HG03571 (cell line): ENCODE measurements around the gene THSD4.
A peak's percentile ranks its signal among the peaks of the same experiment; 100 is the strongest.

Experiments
- ATAC-seq: cut with Tn5 transposase; IDR thresholded peaks from one replicate; pipeline ENCODE4 v1.9.1; 2021; ENCODE audit not compliant: unreplicated experiment

Gene THSD4

DNA sequence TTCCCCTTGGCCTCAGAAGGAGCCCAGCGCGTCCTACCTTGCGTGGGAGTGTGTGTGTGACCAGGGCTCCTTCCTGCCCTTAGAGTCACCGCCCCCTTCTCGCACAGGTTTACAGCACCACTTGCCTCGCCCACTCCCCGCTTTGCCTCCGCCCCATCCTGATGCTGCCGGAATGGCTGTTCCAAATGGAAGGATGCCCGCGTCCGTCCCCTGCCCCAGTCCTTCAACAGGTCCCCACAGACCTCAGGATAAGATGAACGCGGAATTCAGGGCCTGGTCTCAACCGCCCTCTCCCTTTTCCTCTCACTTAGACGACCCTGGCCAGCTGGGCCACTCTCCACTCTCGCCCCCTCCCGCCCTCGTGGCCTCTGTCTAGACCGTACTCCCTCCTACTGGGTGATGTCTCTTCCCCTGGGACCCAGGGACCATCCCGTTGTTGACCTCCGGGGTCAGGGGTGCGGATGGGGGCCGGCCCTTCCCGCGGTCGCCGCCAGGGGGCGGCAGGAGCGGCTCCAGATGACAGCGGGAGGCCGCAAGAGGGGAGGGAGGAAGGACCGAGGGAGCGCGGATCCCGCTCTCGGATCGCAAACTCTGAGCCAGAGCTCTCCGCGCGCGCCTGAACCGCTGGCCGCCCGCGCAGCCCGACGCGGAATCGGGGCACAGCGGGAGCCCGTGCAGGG, at the start of gene THSD4:
Gene THSD4 (plus strand): TSS at position 585 of the 680 bp plus-strand sequence.
- peak; percentile 62 for ATAC-seq

- ATAC-seq = no peak
These were observed 48.3 kb upstream of the THSD4 start for GRCh38 chr15:71066983-71067382.

GRCh38 chr15:71069693-71070092, 45.6 kb upstream of the THSD4 start:
- no peak for ATAC-seq

- no peak for ATAC-seq
These were observed 43.7 kb upstream of the THSD4 start for GRCh38 chr15:71071529-71071928.

GRCh38 chr15:71072423-71072822, 42.8 kb upstream of the THSD4 start:
- no peak for ATAC-seq

DNA sequence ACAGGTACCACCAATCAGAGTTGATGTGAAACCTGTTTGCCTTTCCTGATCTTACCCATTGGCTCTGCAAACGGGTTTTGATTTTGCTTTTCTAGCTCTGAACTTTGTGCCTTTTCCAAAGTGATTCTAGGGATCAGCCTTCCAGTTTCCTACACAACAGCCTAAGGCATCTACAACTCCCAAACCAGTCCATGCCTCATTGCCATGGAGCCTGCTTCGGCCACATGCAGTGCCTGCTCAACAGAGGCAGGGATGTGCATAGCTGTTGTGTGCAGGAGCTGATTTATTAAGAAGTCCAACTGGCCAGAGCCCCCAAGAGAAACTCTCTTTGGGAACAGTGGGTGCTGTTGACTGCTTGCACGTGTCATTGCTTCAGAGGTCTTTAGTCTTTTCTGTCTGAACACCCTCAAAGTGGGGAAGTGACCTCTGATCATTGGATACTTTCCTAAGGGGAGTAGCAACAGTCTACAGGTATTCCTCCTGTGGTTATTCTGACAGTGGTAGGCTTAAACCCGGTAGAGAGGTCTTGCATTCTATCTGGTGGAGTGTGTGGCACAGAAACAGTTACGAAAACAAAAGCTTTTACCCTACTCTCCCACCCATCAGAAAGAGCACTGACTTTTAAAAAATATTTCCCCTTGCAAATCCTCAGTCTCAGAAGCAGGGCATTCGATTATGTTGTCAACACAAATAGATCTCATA, 36.6 kb upstream of the THSD4 start:
- no peak for ATAC-seq

DNA sequence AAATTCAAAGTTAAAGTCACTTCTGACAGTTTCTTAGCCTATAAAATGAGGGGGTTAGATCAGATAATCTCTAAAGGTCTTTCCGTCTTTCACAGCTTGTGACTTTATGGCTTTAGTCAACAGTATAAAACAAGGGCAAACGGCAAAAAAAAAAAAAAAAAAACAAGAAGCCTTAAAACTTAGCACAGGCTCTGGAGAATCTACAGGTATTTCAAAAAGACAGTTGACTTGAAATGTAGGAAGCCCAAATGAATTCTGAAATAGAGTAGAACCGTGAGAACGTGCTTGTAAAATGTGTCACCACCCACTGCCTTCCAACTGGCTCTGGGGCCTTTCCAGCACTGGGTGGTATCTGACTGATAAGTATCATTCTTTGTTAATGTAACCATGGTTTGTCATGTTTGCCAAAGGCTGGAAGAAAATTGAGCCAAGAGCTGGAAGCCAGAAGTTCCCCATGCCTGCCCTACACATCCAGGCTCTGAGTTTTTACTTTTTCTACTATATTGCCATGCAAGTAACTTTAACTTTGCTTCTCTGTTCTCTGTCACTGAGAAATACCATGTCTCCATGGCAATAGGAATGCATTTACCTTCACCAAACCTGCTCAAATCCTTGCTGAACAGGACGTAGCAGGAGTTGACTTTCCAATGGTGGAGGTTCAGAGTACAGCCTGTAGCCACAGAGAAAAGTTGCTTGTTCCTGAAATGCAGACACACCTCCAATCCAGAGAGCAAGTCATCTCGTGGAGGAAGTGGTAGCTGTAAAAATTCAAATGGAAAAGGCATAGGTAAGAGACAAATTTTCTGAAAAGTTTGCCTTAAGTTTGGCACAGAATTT, 35.8 kb upstream of the THSD4 start:
- ATAC-seq = no peak

GRCh38 chr15:71080166-71080565, 35.1 kb upstream of the THSD4 start:
- ATAC-seq = no peak

- no peak for ATAC-seq
These were observed 34.6 kb upstream of the THSD4 start for GRCh38 chr15:71080705-71081104.

DNA sequence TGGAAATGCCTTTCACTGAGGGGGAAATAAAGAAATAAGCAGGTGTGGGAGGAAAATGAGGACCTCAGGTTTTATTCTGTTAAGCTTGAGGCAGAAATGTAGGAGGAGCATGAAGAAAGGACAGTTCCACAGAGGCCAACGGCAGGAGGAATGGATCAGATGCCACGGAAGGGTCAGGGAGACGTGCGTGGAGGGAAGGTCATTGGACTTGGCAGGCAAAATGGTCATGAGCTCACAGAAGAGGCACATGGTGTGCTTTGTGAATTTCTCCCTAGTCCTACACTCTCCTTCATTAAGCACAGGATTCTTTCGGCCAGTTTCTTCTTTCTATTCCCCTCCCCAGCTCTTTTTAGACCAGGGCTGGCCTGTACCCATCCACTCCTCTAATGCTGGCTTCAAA, 32.5 kb upstream of the THSD4 start:
- ATAC-seq = no peak

DNA sequence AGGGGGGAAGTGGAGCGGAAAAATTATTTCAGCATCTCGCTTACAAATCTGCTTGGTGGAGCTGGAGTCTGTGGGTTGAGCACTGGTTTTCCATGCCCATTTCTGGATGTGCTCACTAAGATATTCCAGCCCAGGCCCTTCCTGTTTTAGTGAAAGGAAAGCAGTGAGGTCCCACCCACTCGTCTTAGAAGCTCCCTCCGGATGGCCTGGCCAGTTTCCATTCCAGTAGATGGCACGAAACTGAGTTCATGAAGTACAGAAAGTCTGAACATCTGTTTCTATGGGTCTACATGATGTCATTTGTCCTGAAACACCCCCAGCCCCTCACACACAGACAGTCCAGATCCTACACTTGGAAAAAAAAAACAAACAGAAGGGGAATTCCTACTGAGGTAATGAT, 31.9 kb upstream of the THSD4 start:
- no peak for ATAC-seq

DNA sequence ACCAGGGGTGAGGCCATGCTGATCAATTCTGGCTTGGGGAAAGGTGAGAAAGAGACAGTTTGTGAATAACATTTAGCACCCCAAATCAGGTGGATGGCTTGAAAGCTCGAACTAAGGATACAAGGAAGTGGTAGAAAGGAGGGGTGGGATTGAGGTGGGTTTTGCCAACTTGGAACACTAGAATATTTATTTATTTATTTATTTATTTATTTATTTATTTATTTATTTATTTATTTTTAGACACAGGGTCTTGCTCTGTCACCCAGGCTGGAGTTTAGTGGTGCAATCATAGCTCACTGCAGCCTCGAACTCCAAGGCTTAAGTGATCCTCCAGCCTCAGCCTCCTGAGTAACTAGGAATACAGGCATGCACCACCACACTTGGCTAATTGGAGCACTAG, 31.0 kb upstream of the THSD4 start:
- no peak for ATAC-seq

DNA sequence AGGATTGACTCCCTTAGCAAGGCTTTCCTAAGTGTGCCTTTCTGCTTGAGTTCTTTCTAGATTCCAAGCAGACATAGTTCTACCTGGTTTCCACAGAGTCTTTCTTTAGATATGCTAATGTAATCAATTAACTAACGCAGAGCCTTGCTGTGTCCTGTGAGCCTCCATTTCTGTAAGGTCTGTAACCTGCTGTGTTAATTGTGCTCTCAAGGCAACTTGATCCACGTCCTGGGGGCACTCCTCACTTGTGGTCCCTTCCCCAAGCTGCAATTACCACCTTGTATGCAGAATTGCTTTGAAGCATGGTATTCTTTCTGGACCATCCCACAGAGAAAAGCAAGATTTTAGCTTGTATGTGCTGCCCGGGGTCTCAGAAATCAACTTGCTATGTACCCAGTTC, 29.5 kb upstream of the THSD4 start:
- ATAC-seq = no peak

DNA sequence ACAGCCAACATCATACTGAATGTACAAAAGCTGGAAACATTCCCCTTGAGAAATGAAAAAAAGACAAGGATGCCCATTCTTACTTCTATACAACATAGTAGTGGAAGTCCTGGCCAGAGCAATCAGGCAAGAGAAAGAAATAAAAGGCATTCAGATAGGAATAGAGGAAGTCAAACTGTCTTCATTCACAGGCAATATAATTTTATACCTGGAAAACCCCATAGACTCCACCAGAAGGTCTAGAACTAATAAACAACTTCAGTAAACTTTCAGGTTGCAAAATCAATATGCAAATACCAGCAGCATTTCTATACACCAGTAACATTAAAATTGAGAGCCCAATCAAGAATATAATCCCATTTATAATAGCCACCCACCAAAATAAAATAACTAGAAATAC, 27.1 kb upstream of the THSD4 start:
- ATAC-seq = no peak

GRCh38 chr15:71088683-71089082, 26.6 kb upstream of the THSD4 start:
- no peak for ATAC-seq

GRCh38 chr15:71089801-71090200, 25.5 kb upstream of the THSD4 start:
- no peak for ATAC-seq

DNA sequence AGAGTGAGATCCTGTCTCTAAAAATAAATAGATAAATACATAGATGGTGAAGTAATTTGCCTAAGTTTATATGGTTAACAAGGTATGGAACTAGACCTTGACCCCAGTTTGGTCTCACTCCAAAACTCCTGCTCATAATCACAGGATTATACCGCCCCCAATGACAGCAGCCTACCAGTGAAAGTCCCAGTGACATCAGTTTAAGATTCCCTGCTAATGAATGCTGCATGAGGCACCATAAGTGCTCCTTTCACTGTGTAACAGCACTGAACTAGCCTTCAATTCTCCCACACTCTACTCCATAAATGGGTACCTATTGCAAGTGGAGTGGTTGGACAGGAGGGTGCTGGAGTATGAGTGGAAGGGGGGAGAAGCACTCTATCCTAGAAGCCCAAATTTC, 23.7 kb upstream of the THSD4 start:
- no peak for ATAC-seq

GRCh38 chr15:71092056-71092600, 23.1 kb upstream of the THSD4 start:
- no peak for ATAC-seq

DNA sequence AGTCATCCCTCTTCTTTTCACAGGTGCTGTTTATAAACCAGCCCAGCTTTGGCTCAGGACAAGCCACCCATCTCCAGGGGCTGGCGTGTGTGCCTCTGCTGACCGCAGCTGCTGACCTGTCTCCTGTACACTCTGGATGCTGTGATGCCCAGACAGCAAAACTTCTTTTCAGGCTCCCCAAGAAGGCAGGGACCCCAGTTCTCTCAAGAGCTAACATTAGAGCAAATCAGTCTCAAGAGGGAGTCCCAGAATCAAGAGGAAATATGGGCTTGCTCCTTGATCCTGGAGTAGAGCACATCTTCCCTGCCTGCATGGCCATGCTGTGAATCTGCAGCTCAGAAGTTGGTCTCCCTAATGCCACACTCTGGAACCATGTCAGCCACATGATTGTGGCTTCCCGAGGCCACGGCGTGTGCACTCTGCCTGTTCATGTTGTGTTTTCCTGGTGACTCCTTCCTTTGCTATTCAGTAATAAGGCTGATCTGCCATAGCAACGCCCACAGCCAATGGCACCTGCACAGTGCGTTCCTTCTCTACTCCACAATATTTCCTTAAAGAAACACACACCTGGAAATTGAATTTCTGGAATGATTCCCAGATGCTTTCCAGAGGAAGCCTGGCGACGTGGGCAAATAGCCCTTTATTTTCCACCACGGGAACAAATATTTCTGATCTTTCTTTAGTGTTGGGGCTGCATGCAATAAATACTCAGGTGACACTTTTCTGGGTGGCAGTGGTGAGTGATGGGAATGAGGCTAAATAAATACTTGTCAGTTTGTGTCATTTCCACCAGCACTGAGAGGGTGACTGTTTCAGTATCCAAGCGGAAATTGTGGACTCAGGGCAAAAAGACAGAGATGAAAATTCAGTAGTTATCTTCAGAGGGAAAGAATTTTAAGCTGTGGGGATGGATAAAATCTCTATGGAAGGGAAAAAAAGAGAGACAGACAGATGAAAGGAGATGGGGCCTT, 21.9 kb upstream of the THSD4 start:
- no peak for ATAC-seq

GRCh38 chr15:71094137-71094536, 21.1 kb upstream of the THSD4 start:
- no peak for ATAC-seq
